Measurements from ENCODE around the gene KCNB1. TPM values are rescaled to one million over a fixed set of nuclear protein-coding genes. Genes with fewer than 3 reads are reported as not detected.
A peak's percentile ranks its signal among the peaks of the same experiment; 100 is the strongest.

KCNB1 gene
- polyA plus RNA-seq, 1 experiment, result 0.06 TPM

GRCh38 chr20:49324306-49324705 lies 158.2 kb downstream of the KCNB1 start:
- no peak overlapping the region for H3K4me3 ChIP-seq (ENCODE audit: low read depth, low read length)
- peaks cover 61% of the 10 kb centered on the region for H3K27me3 ChIP-seq (ENCODE audit: control insufficient read depth, insufficient read depth, low read length)
- no peak overlapping the region for H3K27ac ChIP-seq (ENCODE audit: low read depth, low read length)
- POLR2A ChIA-PET, result interaction anchor here (0.7 kb wide), 1 partner anchor 36 kb away, joined by 3 read pairs; no protein-coding TSS in a partner anchor
- TF ChIP-seq CTCF (IDR thresholded peaks at IDR 0.05; ENCODE audit: low read depth, low read length), result no peak
- no peak for DNase-seq (ENCODE audit: low read depth, low spot score)
- H3K9me3 ChIP-seq (ENCODE audit: control insufficient read depth, insufficient read depth, low read length), result peaks cover 2% of the 10 kb centered on the region; the same call in 1 of the 2 replicates
- CTCF ChIA-PET, result interaction anchor here (1.0 to 2.4 kb wide), 4 partner anchors 10 to 160 kb away, joined by 3 to 16 read pairs (median 10); no protein-coding TSS in a partner anchor

GRCh38 chr20:49323622-49324238 lies 158.7 kb downstream of the KCNB1 start:
- H3K9me3 ChIP-seq (ENCODE audit: control insufficient read depth, insufficient read depth, low read length), result peaks cover 3% of the 10 kb centered on the region; the same call in 1 of the 2 replicates
- H3K27ac ChIP-seq (ENCODE audit: low read depth, low read length), result no peak overlapping the region
- H3K4me3 ChIP-seq (ENCODE audit: low read depth, low read length), result no peak overlapping the region
- CTCF ChIA-PET, result interaction anchor here (0.7 to 2.4 kb wide), 7 partner anchors 11 to 160 kb away, joined by 3 to 16 read pairs (median 7); no protein-coding TSS in a partner anchor
- POLR2A ChIA-PET, result interaction anchor here (0.7 to 0.8 kb wide), 2 partner anchors 35 to 76 kb away, joined by 3 read pairs; no protein-coding TSS in a partner anchor
- peak; percentile 30 for DNase-seq (ENCODE audit: low read depth, low spot score)
- TF ChIP-seq CTCF (IDR thresholded peaks at IDR 0.05; ENCODE audit: low read depth, low read length), result peak; percentile 48
- peaks cover 61% of the 10 kb centered on the region for H3K27me3 ChIP-seq (ENCODE audit: control insufficient read depth, insufficient read depth, low read length)

GRCh38 chr20:49320460-49320859 lies 162.0 kb downstream of the KCNB1 start:
- H3K27me3 ChIP-seq (ENCODE audit: control insufficient read depth, insufficient read depth, low read length), result peaks cover 71% of the 10 kb centered on the region
- POLR2A ChIA-PET, result interaction anchor here (0.8 kb wide), 1 partner anchor 43 kb away, joined by 3 read pairs; the partner anchor contains the start of gene ZNFX1
- no peak for DNase-seq (ENCODE audit: low read depth, low spot score)

GRCh38 chr20:49319208-49319809 lies 163.2 kb downstream of the KCNB1 start:
- H3K27ac ChIP-seq (ENCODE audit: low read depth, low read length), result no peak overlapping the region
- H3K4me3 ChIP-seq (ENCODE audit: low read depth, low read length), result no peak overlapping the region
- peaks cover 66% of the 10 kb centered on the region for H3K27me3 ChIP-seq (ENCODE audit: control insufficient read depth, insufficient read depth, low read length)
- DNase-seq (ENCODE audit: low read depth, low spot score), result no peak
- TF ChIP-seq CTCF (IDR thresholded peaks at IDR 0.05; ENCODE audit: low read depth, low read length), result no peak
- ChIA-PET POLR2A (no interaction called here), CTCF (interaction anchor here (1.5 to 4.1 kb wide), 5 partner anchors 8 to 73 kb away, joined by 3 to 22 read pairs (median 4); no protein-coding TSS in a partner anchor)
- peaks cover 3% of the 10 kb centered on the region; the same call in 1 of the 2 replicates for H3K9me3 ChIP-seq (ENCODE audit: control insufficient read depth, insufficient read depth, low read length)

More at GRCh38 chr20:49320460-49320859, 162.0 kb downstream of the KCNB1 start:
- TF ChIP-seq CTCF (IDR thresholded peaks at IDR 0.05; ENCODE audit: low read depth, low read length), result peak; percentile 53
- Histone ChIP-seq H3K9me3 (ENCODE audit: control insufficient read depth, insufficient read depth, low read length) (peaks cover 3% of the 10 kb centered on the region; the same call in 1 of the 2 replicates), H3K27ac (ENCODE audit: low read depth, low read length) (no peak overlapping the region), H3K4me3 (ENCODE audit: low read depth, low read length) (no peak overlapping the region)
- CTCF ChIA-PET, result interaction anchor here (0.5 to 4.1 kb wide), 11 partner anchors 10 to 188 kb away, joined by 3 to 22 read pairs (median 4); no protein-coding TSS in a partner anchor
